ENCODE measurements around the gene POU4F1. TPM values are rescaled to one million over a fixed set of nuclear protein-coding genes. Genes with fewer than 3 reads are reported as not detected.

Gene POU4F1
- total RNA-seq, 1 donor from 2014 or later = 1.6 TPM

DNA sequence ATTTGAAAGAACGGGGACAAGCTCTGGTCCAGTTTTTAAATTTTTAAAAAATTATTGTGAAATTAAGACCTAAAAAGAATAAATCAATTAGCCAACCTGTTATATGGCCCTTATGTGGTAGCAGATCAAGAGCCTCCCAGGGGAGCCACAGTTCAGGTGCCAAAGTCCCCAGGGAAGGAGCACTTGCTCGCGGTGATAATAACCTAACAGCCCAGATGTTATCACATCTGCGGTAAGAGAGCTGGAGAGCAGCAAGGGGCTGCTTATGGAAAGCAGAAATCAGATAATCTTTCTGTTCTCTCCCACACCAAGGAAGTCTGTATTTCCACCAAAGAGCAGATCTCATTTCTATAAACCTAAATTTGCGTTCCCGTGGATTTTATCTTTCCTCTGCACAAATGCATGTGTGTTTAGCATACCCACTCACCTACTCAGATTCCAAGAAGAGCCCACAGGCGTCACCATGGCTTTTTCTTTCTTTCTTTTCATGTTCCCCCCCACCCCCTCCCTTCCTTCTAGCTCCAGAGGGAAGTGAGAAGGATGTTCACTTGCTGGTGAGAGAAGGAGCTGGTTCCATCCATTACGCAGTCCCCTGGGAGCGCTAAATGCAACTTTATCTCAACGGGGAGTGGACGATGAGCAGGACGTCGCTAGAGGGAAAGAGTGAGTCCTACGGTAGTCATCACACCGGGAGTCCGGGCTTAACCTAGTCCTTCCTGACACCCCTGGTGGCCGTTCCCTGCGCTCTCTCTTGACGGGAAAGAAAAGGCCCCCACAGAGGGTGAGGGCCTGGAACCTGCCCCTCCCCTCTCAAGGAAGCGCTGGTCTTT is 1.6 kb upstream of the POU4F1 start:
- no peak overlapping the region for H2AFZ ChIP-seq (replicated peaks)
- DNase-seq (ENCODE audit: low spot score) = peak; percentile 67

GRCh38 chr13:78602561-78603239 is 652 bp downstream of the POU4F1 start:
- peak; percentile 94 for TF ChIP-seq EZH2phosphoT487 (IDR thresholded peaks at IDR 0.05)
- no peak for TF ChIP-seq CTCF (IDR thresholded peaks at IDR 0.05)
- peak; percentile 100 for TF ChIP-seq EZH2 (IDR thresholded peaks at IDR 0.05)
- H3K4me3 Mint-ChIP-seq = peak overlapping the region; percentile 88
- no peaks in the 10 kb centered on the region for H3K9me3 ChIP-seq (ENCODE audit: low read depth)
- peaks cover 17% of the 10 kb centered on the region for H3K4me1 ChIP-seq
- peak; percentile 55 for DNase-seq (ENCODE audit: low spot score)
- peaks cover 98% of the 10 kb centered on the region for H3K27me3 ChIP-seq
- H3K27ac Mint-ChIP-seq = no peak overlapping the region
- H3K4me3 ChIP-seq = peak overlapping the region; percentile 49
- H3K79me2 ChIP-seq (ENCODE audit: low read depth) = no peaks in the 10 kb centered on the region
- no peak overlapping the region for H3K27ac ChIP-seq
- peaks cover 88% of the 10 kb centered on the region for H3K27me3 Mint-ChIP-seq (ENCODE audit: insufficient read depth, low read depth)
- H3K4me2 ChIP-seq = peak overlapping the region; percentile 85
- H3K9me3 Mint-ChIP-seq = peaks cover 8% of the 10 kb centered on the region
- no peaks in the 10 kb centered on the region for H3K36me3 ChIP-seq
- H3K9ac ChIP-seq = no peak overlapping the region
- peaks cover 28% of the 10 kb centered on the region for H3K4me1 Mint-ChIP-seq
- H4K20me1 ChIP-seq (ENCODE audit: low read depth) = peaks cover 90% of the 10 kb centered on the region
- peak overlapping the region; percentile 84 for H2AFZ ChIP-seq (replicated peaks)
- H3K36me3 Mint-ChIP-seq = no peaks in the 10 kb centered on the region
- peaks cover 17% of the 10 kb centered on the region for H3F3A ChIP-seq (ENCODE audit: low read depth)

More for the DNA sequence above, 1.6 kb upstream of the POU4F1 start:
- H4K20me1 ChIP-seq (ENCODE audit: low read depth) = peaks cover 89% of the 10 kb centered on the region
- no peaks in the 10 kb centered on the region for H3K9me3 ChIP-seq (ENCODE audit: low read depth)
- Mint-ChIP-seq H3K9me3 (peaks cover 7% of the 10 kb centered on the region), H3K27ac (no peak overlapping the region), H3K36me3 (no peaks in the 10 kb centered on the region), H3K4me3 (no peak overlapping the region), H3K27me3 (ENCODE audit: insufficient read depth, low read depth) (peaks cover 90% of the 10 kb centered on the region), H3K4me1 (peaks cover 35% of the 10 kb centered on the region)
- H3K9ac ChIP-seq = no peak overlapping the region
- no peaks in the 10 kb centered on the region for H3K36me3 ChIP-seq
- peaks cover 98% of the 10 kb centered on the region for H3K27me3 ChIP-seq
- no peaks in the 10 kb centered on the region for H3K79me2 ChIP-seq (ENCODE audit: low read depth)
- H3K4me2 ChIP-seq = no peak overlapping the region
- H3K4me3 ChIP-seq = no peak overlapping the region
- H3K4me1 ChIP-seq = peaks cover 28% of the 10 kb centered on the region
- TF ChIP-seq EZH2phosphoT487 (IDR thresholded peaks at IDR 0.05) = peak; percentile 44
- no peak for TF ChIP-seq CTCF (IDR thresholded peaks at IDR 0.05)
- peak; percentile 82 for TF ChIP-seq EZH2 (IDR thresholded peaks at IDR 0.05)
- H3K27ac ChIP-seq = no peak overlapping the region
- H3F3A ChIP-seq (ENCODE audit: low read depth) = peaks cover 17% of the 10 kb centered on the region

DNA sequence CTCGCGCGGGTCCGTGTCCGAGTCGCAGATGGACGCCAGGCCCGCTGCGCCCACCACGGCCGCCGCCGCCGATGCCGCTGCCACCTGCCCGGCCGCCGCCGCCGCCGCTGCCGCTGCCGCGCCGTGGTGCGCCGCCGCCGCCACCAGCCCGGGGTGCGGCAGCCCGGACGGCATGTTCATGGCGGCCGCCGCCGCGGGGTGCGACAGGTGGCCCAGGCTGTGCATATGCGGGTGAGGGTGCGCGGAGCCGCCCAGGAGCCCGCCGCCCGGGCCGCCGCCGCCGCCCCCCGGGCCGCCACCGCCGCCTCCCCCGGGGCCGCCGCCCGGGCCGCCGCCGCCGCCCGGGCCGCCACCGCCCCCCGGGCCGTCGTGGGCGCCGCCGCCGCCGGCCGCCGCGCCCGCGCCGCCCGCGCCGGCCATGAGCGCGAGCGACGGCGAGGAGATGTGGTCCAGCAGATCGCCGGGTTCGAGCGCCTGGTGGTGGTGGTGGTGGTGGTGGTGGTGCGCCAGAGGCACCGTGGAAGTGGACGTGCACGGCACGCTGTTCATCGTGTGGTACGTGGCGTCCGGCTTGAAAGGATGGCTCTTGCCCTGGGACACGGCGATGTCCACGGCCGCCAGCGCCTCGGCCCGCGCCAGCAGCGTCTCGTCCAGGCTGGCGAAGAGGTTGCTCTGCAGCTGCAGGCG is 1.3 kb downstream of the POU4F1 start:
- H3K4me1 Mint-ChIP-seq = peaks cover 28% of the 10 kb centered on the region
- Histone ChIP-seq H3K27ac (no peak overlapping the region), H3K9ac (no peak overlapping the region), H2AFZ (replicated peaks) (peak overlapping the region; percentile 84), H3K9me3 (ENCODE audit: low read depth) (no peaks in the 10 kb centered on the region), H3K79me2 (ENCODE audit: low read depth) (no peaks in the 10 kb centered on the region), H3F3A (ENCODE audit: low read depth) (peaks cover 17% of the 10 kb centered on the region), H3K4me3 (peak overlapping the region; percentile 49), H3K4me2 (peak overlapping the region; percentile 85), H3K4me1 (peaks cover 13% of the 10 kb centered on the region), H3K27me3 (peaks cover 98% of the 10 kb centered on the region), H4K20me1 (ENCODE audit: low read depth) (peaks cover 90% of the 10 kb centered on the region), H3K36me3 (no peaks in the 10 kb centered on the region)
- peaks cover 89% of the 10 kb centered on the region for H3K27me3 Mint-ChIP-seq (ENCODE audit: insufficient read depth, low read depth)
- peak overlapping the region; percentile 88 for H3K4me3 Mint-ChIP-seq
- H3K27ac Mint-ChIP-seq = no peak overlapping the region
- H3K9me3 Mint-ChIP-seq = peaks cover 8% of the 10 kb centered on the region
- H3K36me3 Mint-ChIP-seq = no peaks in the 10 kb centered on the region
- no peak for DNase-seq (ENCODE audit: low spot score)
- TF ChIP-seq CTCF (IDR thresholded peaks at IDR 0.05) = no peak
